GM21423 (cell line): Measurements from ENCODE around the gene ARL14EP.

ENCODE experiments used
- ATAC-seq: cut with Tn5 transposase; IDR thresholded peaks from one replicate; pipeline ENCODE4 v1.9.1; 2021; ENCODE audit warnings: mild to moderate bottlenecking, moderate library complexity; ENCODE audit not compliant: unreplicated experiment

The ARL14EP gene

DNA sequence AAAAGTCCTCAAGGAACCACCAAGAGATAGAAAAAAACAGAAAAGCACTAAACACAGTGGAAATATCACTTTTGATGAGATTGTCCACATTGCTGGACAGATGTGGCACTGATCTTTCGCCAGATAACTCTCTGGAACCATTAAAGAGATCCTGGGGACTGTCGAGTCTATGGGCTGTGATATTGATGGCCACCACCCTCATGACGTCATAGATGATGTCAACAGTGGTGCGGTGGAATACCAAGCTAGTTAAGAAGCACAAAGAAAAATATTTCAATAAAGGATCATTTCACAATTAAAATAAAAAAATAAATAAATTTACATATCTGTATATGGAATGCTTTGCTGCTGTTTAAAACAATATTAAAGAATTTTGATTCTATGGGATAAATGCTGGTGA, 45.5 kb downstream of the ARL14EP start:
- no peak for ATAC-seq

DNA sequence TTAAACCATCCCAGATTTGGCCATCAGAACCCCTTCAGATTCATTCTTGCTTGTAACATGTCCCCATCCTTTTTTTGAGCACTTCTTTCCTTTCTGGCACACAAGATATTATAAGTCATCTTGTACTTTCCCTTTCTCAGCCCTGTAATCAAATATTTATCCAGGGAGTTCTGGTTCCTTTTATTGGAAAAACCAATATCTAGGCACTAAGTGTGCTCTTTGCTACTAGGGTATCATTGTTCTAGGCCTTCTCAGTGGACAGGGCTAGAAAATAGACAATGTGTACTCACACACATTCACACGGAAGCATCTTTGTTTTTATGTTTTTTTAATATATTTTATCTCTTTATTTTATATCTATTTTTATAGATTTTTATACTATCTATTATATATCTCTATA, 47.3 kb downstream of the ARL14EP start:
- ATAC-seq = no peak

DNA sequence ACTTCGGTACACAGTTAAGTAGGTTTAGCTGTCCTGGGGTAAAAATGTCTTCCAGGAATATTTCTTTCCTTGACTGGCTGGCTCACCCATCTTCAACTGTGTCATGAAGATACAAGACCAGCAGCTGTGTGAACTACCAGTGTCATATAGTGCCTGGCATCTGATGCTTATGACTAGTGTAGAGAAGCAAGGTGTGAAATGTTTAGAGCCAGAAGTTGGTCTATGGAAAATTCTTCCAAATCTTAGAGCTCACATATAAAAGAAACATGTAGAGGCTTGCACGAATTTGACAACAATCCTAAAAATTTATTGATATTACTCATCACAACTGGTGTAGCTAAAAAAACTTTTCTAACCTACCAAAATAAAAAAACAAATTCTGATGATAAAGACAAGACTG, 54.4 kb downstream of the ARL14EP start:
- ATAC-seq = no peak

DNA sequence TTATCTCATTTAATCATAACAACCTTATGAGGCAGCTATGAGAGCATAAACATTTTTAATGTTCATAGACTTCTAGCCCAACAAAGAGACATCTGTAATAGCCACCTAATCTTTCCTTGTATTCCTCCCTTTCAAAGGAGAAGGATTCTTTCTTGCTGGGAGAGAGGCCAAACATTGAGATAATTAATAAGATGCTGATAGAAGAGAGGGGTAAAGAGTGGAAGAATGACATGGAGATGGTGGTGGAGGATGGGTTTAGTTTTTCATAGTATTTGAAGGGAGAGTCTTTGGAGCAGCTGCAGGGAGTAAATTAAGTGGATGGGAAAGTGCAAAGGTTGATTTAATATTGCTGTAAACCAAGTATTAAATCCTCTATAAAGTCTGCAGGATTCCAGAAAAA, 57.9 kb downstream of the ARL14EP start:
- no peak for ATAC-seq

DNA sequence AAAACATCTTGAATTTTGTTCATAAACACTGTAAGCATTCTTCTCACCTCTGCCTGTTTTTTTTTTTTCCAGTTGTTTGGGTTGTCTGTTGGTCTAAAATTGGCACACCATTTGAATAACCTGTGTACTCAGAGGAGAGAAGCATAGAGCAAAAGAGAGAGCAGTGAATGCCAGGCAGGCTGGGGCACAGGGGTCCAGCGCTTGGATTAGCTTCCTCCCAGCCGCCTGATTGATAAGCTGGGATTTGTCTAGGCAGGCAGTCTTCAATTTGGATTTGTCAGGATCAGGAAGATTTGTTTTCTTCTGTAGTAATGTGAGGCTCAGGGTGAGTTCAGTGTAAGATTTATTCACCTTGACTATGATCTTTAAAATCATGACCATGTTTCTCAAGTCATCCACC, 59.0 kb downstream of the ARL14EP start:
- no peak for ATAC-seq
